NOMO-1 treated with dmso at 0.1 percent for 144 hours (cell line): ENCODE data around the gene PPP2R5C.

Experiments used
- DNase-seq: peaks from one replicate; lab custom pipeline; 2025; ENCODE audit not compliant: unreplicated experiment; lab: John Stamatoyannopoulos, UW

The PPP2R5C gene

GRCh38 chr14:101838476-101838875, 77.0 kb downstream of the PPP2R5C start:
- DNase-seq = no peak

GRCh38 chr14:101839236-101839635, 77.7 kb downstream of the PPP2R5C start:
- DNase-seq = no peak

DNA sequence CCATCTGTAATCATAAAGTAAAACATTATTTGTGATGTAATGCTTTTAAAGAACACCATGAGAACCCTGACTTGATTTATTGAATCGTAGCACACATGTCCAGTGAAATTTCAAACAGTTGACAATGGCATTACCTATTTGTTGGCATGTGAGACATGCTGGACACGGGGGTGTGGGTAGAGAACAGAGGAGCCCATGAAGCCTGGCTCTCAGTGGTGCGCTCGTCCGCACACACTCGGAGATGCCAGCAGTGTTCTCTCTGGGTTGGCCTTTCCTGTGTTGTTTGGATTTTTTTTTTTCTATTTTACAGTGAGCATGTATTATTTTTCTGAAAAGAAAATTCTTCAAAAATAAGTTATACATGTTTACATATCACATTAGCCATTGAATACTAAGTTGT, 78.2 kb downstream of the PPP2R5C start:
- no peak for DNase-seq

DNA sequence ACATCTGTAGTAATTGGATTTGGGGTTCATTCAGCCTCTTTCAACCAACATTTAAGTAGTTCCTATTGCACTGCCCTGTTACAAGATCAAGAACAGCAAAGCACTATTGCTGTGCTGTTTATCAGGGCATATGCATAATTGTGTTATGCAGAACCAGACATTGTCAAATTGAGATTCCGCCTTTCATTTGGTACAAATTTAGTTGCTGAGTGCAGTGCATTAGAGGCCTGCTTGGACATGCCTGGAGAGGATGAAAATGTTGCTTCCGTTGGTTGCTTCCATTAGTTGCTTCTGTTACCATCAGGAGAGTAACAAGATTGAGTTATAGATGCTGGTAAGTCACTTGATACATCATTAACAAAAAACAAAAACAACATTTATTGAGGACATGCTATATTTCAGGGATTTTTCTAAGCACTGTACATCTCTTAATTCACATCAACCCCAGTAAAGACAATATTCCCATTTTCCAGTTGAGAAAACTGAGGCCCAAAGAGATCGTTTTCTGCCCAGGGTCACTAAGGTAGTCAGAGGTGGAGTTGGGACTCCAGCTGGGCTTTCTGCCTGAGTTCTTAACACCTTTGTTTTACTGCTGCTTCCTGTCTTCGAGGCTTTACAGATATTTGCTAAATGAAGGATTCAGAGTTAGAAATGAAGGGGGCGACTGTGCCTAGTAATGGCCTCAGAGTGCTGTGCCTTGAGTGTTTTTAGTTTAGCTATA, 79.3 kb downstream of the PPP2R5C start:
- DNase-seq = no peak

DNA sequence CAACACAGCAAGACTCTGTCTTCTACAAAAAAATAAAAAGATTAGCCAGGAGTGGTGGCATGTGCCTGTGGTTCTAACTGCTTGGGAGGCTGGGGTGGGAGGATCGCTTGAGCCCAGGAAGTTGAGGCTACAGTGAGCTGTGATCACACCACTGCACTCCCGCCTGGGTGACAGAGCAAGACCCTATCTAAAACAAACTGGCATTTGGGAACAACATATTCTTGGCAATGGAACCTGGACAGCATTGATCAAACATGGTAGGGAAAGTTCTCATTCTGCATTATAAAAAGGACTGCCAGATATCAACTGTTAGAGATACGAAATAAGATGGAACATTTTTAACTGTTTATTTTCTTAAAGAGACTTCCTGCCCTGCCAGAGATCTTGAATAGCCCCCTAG, 81.5 kb downstream of the PPP2R5C start:
- DNase-seq = no peak

- peak; percentile 82 for DNase-seq
These were observed 82.2 kb downstream of the PPP2R5C start for GRCh38 chr14:101843665-101844064.

DNA sequence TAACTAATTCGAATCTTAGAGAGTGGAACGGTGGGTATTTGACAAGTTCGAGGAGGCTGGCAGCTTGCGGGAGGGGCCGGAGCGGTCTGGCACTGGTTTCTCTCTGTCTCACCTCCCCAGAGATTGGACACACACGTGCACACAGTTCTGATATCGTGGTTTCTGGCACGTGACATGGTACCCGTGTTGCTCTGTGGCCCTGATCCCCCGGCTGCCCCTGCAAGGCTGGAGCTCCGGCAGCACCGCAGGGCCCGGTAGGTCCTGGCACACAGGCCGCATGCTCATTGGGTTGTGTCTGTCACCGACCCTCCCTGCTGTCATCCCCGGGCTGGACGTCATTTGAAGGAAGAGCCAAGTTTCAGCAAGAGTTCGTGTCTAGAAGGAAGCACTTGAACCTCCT, 82.7 kb downstream of the PPP2R5C start:
- no peak for DNase-seq

DNA sequence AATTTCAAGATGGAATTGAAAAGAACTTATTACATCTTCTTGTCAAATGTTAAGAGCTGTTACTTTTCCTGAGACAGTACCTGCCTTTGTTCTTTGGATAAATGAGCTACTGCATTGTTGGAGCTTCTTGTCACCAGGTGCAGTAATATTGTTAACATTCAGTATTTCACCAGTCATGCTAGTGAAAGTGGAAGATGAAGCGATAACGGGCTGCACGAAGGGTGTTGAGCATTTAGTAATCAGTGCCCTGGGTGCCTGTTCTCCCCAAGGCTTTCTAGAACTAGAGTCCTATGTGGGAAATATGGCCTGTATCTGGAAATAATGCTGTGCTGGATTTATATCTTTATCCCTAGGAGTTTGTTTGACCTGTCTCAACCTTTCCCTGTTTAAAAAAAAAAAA, 83.2 kb downstream of the PPP2R5C start:
- DNase-seq = no peak

DNA sequence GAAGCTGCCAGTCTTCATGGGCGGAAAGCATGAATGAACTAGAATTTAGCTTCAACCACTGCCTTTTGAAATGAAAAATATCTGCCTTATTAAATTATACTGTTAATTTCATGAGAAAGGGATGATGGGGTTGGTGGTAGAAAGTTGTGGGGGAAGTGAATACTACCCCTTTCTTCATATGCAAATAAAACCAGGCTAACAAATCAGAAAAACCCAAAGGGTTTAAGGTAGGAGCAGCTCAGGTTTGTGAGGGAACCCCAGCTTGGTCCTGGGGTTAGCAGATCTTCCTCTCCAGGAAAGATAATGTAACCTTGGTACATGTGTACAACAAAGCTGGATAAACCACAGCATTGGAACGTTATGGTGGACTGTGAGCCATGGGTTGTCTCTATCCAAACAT, 84.0 kb downstream of the PPP2R5C start:
- no peak for DNase-seq

GRCh38 chr14:101845896-101846295, 84.4 kb downstream of the PPP2R5C start:
- DNase-seq = no peak

GRCh38 chr14:101849125-101849524, 87.6 kb downstream of the PPP2R5C start:
- DNase-seq = no peak

- DNase-seq = no peak
These were observed 88.1 kb downstream of the PPP2R5C start for GRCh38 chr14:101849640-101850039.

DNA sequence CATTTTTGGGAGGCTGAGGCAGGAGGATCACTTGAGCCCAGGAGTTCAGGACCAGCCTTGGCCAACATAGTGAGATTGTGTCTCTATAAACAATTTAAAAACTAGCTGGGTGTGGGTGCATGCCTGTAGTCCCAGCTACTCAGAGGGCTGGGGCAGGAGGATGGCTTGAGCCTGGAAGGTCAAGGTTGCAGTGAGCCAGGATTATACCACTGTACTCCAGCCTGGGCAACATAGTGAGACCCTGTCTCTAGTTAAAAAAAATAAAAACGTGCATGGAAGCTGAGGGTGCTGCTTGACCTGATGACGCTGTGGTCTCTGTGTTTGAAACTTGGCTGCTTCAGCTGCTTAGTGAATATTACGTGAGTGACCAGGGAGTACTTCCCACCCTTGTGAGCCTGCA, 89.7 kb downstream of the PPP2R5C start:
- no peak for DNase-seq

DNA sequence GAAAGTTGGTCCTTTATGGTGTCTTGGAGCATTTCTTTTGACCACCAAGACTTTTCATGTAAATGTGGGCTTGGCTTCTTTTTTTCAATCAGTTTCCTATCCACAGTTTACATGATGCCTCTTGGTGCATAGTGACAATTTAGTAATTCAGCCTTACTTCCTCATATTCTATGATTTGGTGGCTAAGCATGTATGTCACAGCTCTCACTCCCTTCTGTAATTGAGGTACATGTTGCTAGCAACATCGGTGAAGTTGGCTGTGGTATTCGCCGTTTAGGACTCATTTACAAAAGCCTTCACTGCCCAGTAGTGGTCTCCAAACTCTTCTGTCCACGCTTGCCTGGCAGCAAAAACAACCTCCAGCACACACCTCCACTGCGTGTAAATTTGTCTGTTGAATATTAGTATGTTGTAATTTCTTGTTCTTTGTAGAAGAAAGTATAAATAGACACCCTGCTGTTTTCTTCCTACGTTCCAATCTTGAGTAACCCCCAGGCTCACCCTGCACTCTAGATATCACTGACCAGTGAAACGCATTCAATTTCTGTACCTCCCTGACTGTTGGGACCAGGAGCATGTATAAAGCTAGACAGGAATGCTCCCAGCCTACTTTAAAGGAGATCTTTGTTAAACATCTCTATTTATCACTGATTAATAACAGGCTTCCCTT, 90.4 kb downstream of the PPP2R5C start:
- peak; percentile 77 for DNase-seq

GRCh38 chr14:101852785-101853184, 91.3 kb downstream of the PPP2R5C start:
- DNase-seq = no peak

DNA sequence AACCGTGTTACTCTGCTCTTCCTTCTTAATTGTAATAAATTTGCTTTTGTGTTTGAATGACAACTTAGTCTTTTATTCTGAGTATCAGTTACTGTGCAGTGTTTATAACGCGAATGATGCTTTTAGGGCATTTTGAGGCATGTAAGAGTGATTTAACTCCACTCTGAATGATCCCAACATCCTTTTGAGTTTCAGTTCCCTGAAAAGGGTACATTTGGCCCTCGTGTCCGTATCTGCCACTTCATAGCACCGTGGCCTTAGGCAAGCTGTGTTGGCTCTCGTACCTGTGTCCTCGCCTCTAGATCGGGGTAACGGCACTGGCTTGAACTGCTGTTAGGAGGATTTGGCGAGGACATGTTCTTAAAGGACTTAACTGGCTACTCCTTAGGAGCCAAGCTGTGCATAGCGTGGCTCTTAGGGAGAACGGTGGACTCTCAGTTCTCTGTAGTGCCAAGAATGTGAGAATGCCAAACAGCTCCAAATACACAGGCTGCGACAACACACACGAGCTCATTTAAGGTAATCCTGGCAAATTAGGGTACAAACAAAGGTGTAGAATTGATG, 92.0 kb downstream of the PPP2R5C start:
- DNase-seq = no peak

GRCh38 chr14:101854366-101854765, 92.9 kb downstream of the PPP2R5C start:
- DNase-seq = peak; percentile 34

GRCh38 chr14:101855958-101856357, 94.4 kb downstream of the PPP2R5C start:
- DNase-seq = no peak

GRCh38 chr14:101856536-101856935, 95.0 kb downstream of the PPP2R5C start:
- DNase-seq = no peak

GRCh38 chr14:101857226-101857625, 95.7 kb downstream of the PPP2R5C start:
- no peak for DNase-seq

- DNase-seq = no peak
These were observed 97.5 kb downstream of the PPP2R5C start for GRCh38 chr14:101858791-101859537.

GRCh38 chr14:101859538-101859902, 98.0 kb downstream of the PPP2R5C start:
- no peak for DNase-seq
